Stromal cell of bone marrow (primary cell): Measurements from ENCODE around the gene CCDC190.
"Not testable (repeated sequence)": the region's sequence is repeated elsewhere in the genome, so short reads cannot be mapped to it uniquely, and the experiment has no call there.

ENCODE experiments used
- DNase-seq: peaks from one replicate; pipeline ENCODE4 v3.0.0-alpha.2; 2012; ENCODE audit warnings: low read depth

CCDC190 gene

GRCh38 chr1:162832470-162832869 lies 28.5 kb downstream of the CCDC190 start:
- DNase-seq, result no peak

GRCh38 chr1:162829268-162829667 lies 31.7 kb downstream of the CCDC190 start:
- no peak for DNase-seq

GRCh38 chr1:162823771-162824525 lies 37.0 kb downstream of the CCDC190 start:
- no peak for DNase-seq

GRCh38 chr1:162823231-162823630 lies 37.7 kb downstream of the CCDC190 start:
- DNase-seq, result no peak

- DNase-seq, result no peak
Measured at GRCh38 chr1:162822391-162823200, 38.4 kb downstream of the CCDC190 start.

- DNase-seq, result not testable (repeated sequence)
Measured at GRCh38 chr1:162818666-162819065, 42.3 kb downstream of the CCDC190 start.

GRCh38 chr1:162818136-162818535 lies 42.8 kb downstream of the CCDC190 start:
- DNase-seq, result not testable (repeated sequence)

- not testable (repeated sequence) for DNase-seq
Measured at GRCh38 chr1:162812357-162812756, 48.6 kb downstream of the CCDC190 start.

- not testable (repeated sequence) for DNase-seq
Measured at GRCh38 chr1:162807503-162807902, 53.5 kb downstream of the CCDC190 start.
